Mesenchymal stem cell (in vitro differentiated cells and primary cell): ENCODE data around the gene TAS2R16.
"Not testable (repeated sequence)": the region's sequence is repeated elsewhere in the genome, so short reads cannot be mapped to it uniquely, and the experiment has no call there.

Source experiments
- DNase-seq: peaks from one replicate; pipeline ENCODE4 v3.0.0-alpha.2; 2013
- H2AFZ ChIP-seq: one replicate; pipeline ENCODE4 v1.6.1; 2013; ENCODE audit warnings: low read depth, mild to moderate bottlenecking, control low read depth, inconsistent platforms, low read length, moderate library complexity
- H2AK5ac ChIP-seq: 2 replicates; pipeline ENCODE4 v1.6.1; 2013; ENCODE audit warnings: low read length, moderate library complexity, mild to moderate bottlenecking, inconsistent platforms; ENCODE audit not compliant: severe bottlenecking
- H2BK120ac ChIP-seq: one replicate; pipeline ENCODE4 v1.6.1; 2013; ENCODE audit warnings: low read depth, mild to moderate bottlenecking, inconsistent platforms, low read length, moderate library complexity
- H2BK12ac ChIP-seq, 2 experiments: one replicate each; pipeline ENCODE4 v1.6.1; 2013; ENCODE audit warnings: inconsistent platforms in 2 of 2, low read length in 2 of 2, mild to moderate bottlenecking in 2 of 2, moderate library complexity in 2 of 2, control low read depth in 1 of 2
- H2BK15ac ChIP-seq: one replicate; pipeline ENCODE4 v1.6.1; 2013; ENCODE audit warnings: mild to moderate bottlenecking, low read depth, inconsistent platforms; ENCODE audit not compliant: poor library complexity, severe bottlenecking
- H2BK5ac ChIP-seq: 2 replicates; pipeline ENCODE4 v1.6.1; 2013; ENCODE audit warnings: low read depth, mild to moderate bottlenecking, low read length, control low read depth, inconsistent platforms; ENCODE audit not compliant: poor library complexity, severe bottlenecking
- H3K14ac ChIP-seq, 2 experiments: one replicate each; pipeline ENCODE4 v1.6.1; 2013; ENCODE audit warnings: inconsistent platforms in 2 of 2, low read length in 2 of 2, control low read depth in 1 of 2, mild to moderate bottlenecking in 1 of 2, moderate library complexity in 1 of 2
- H3K18ac ChIP-seq, 2 experiments: one replicate each; pipeline ENCODE4 v1.6.1; 2013; ENCODE audit warnings: inconsistent platforms in 2 of 2, low read length in 2 of 2, control low read depth in 1 of 2, low read depth in 1 of 2, mild to moderate bottlenecking in 1 of 2
- H3K23ac ChIP-seq, 2 experiments: one replicate each; pipeline ENCODE4 v1.6.1; 2013; ENCODE audit warnings: inconsistent platforms in 2 of 2, low read length in 2 of 2, mild to moderate bottlenecking in 2 of 2, moderate library complexity in 2 of 2, control low read depth in 1 of 2
- H3K27ac ChIP-seq: 2 replicates; pipeline ENCODE4 v1.5.1; 2013; ENCODE audit warnings: mild to moderate bottlenecking, moderate library complexity, low read length, control low read depth, inconsistent platforms; ENCODE audit not compliant: poor library complexity, severe bottlenecking
- H3K27me3 ChIP-seq, 2 experiments: 2 replicates each; pipeline versions ENCODE4 v1.6.1 to v1.7.0; 2013; ENCODE audit warnings: low read length in 2 of 2, mild to moderate bottlenecking in 2 of 2, moderate library complexity in 2 of 2, control low read depth in 1 of 2, inconsistent platforms in 1 of 2; ENCODE audit not compliant: control insufficient read depth in 1 of 2, insufficient read depth in 1 of 2
- H3K36me3 ChIP-seq, 2 experiments: 2 replicates each; pipeline versions ENCODE4 v1.6.1 to v1.7.0; 2013; ENCODE audit warnings: low read length in 2 of 2, control low read depth in 1 of 2, inconsistent platforms in 1 of 2, low read depth in 1 of 2, mild to moderate bottlenecking in 1 of 2; ENCODE audit not compliant: insufficient read depth in 2 of 2, control insufficient read depth in 1 of 2
- H3K4ac ChIP-seq, 2 experiments: one replicate each; pipeline ENCODE4 v1.6.1; 2013; ENCODE audit warnings: inconsistent platforms in 2 of 2, low read length in 2 of 2, mild to moderate bottlenecking in 2 of 2, moderate library complexity in 2 of 2, control low read depth in 1 of 2, low read depth in 1 of 2
- H3K4me1 ChIP-seq: 2 replicates; pipeline ENCODE4 v1.6.1; 2013; ENCODE audit warnings: low read depth, low read length, control low read depth; ENCODE audit not compliant: control insufficient read depth, insufficient read depth
- H3K4me2 ChIP-seq: 2 replicates; pipeline ENCODE4 v1.6.1; 2013; ENCODE audit warnings: low read length, mild to moderate bottlenecking, inconsistent platforms; ENCODE audit not compliant: poor library complexity, severe bottlenecking
- H3K4me3 ChIP-seq, 2 experiments: 2 replicates each; pipeline versions ENCODE4 v1.5.1 to v1.7.0; 2013; ENCODE audit warnings: low read length in 2 of 2, mild to moderate bottlenecking in 2 of 2, control low read depth in 1 of 2, low read depth in 1 of 2; ENCODE audit not compliant: insufficient read depth in 1 of 2
- H3K79me1 ChIP-seq: replicated peaks from 2 replicates; pipeline ENCODE4 v1.6.1; 2013; ENCODE audit warnings: mild to moderate bottlenecking, control low read depth, low read length, inconsistent platforms; ENCODE audit not compliant: poor library complexity, severe bottlenecking
- H3K9ac ChIP-seq: 2 replicates; pipeline ENCODE4 v1.7.0; 2013; ENCODE audit warnings: mild to moderate bottlenecking, low read length, moderate library complexity
- H3K9me3 ChIP-seq: 2 replicates; pipeline ENCODE4 v1.7.0; 2013; ENCODE audit warnings: mild to moderate bottlenecking, low read length; ENCODE audit not compliant: control insufficient read depth
- H4K8ac ChIP-seq: one replicate; pipeline ENCODE4 v1.6.1; 2013; ENCODE audit warnings: inconsistent platforms, mild to moderate bottlenecking, low read length, moderate library complexity
- H4K91ac ChIP-seq: one replicate; pipeline ENCODE4 v1.6.1; 2013; ENCODE audit warnings: mild to moderate bottlenecking, low read length, inconsistent platforms
- WGBS: methylation state at CpG from one replicate; pipeline ENCODE4 v1.1.7; 2013; ENCODE audit warnings: mixed read lengths; 5-methylcytosine and 5-hydroxymethylcytosine counted together

The TAS2R16 gene

GRCh38 chr7:122970740-122971725 lies 24.5 kb downstream of the TAS2R16 start:
- Histone ChIP-seq H2BK5ac (no peak overlapping the region), H3K4me1 (peaks cover 1% of the 10 kb centered on the region), H3K4me3 (no peak overlapping the region), H3K23ac (no peak overlapping the region), H2BK15ac (no peak overlapping the region), H3K14ac (no peak overlapping the region), H2BK12ac (no peak overlapping the region), H3K9me3 (no peaks in the 10 kb centered on the region), H3K27ac (no peak overlapping the region), H4K8ac (no peak overlapping the region), H2BK120ac (no peak overlapping the region), H2AK5ac (no peak overlapping the region), H4K91ac (no peak overlapping the region), H3K9ac (no peak overlapping the region), H3K4ac (no peak overlapping the region), H3K79me1 (no peaks in the 10 kb centered on the region), H3K18ac (no peak overlapping the region), H3K27me3 (no peaks in the 10 kb centered on the region), H2AFZ (no peak overlapping the region), H3K36me3 (no peaks in the 10 kb centered on the region), H3K4me2 (no peak overlapping the region)
- WGBS = 60% methylated on average over 4 of the region's 6 CpGs
- no peak for DNase-seq

GRCh38 chr7:122968389-122968788 lies 27.1 kb downstream of the TAS2R16 start:
- no peak overlapping the region for H4K91ac ChIP-seq
- no peak overlapping the region for H3K18ac ChIP-seq
- no peaks in the 10 kb centered on the region for H3K27me3 ChIP-seq
- no peak overlapping the region for H2BK120ac ChIP-seq
- H2BK5ac ChIP-seq = no peak overlapping the region
- 77% methylated on average over 4 of the region's 4 CpGs for WGBS
- no peaks in the 10 kb centered on the region for H3K9me3 ChIP-seq
- no peak overlapping the region for H3K14ac ChIP-seq
- H3K9ac ChIP-seq = no peak overlapping the region
- no peak overlapping the region for H3K4me2 ChIP-seq
- H3K4ac ChIP-seq = no peak overlapping the region
- H3K23ac ChIP-seq = no peak overlapping the region
- peaks cover 1% of the 10 kb centered on the region for H3K4me1 ChIP-seq
- H2AK5ac ChIP-seq = no peak overlapping the region
- no peaks in the 10 kb centered on the region for H3K36me3 ChIP-seq
- no peak overlapping the region for H4K8ac ChIP-seq
- no peak overlapping the region for H2AFZ ChIP-seq
- no peaks in the 10 kb centered on the region for H3K79me1 ChIP-seq
- no peak overlapping the region for H2BK15ac ChIP-seq
- no peak overlapping the region for H3K27ac ChIP-seq
- no peak overlapping the region for H3K4me3 ChIP-seq
- DNase-seq = no peak
- no peak overlapping the region for H2BK12ac ChIP-seq

- no peak overlapping the region for H2BK15ac ChIP-seq
- H3K9ac ChIP-seq = no peak overlapping the region
- no peak for DNase-seq
- H2BK120ac ChIP-seq = no peak overlapping the region
- H3K9me3 ChIP-seq = no peaks in the 10 kb centered on the region
- no peak overlapping the region for H3K4ac ChIP-seq
- no peak overlapping the region for H4K8ac ChIP-seq
- H3K23ac ChIP-seq = no peak overlapping the region
- H3K18ac ChIP-seq = no peak overlapping the region
- no peaks in the 10 kb centered on the region for H3K36me3 ChIP-seq
- H2BK5ac ChIP-seq = no peak overlapping the region
- H4K91ac ChIP-seq = no peak overlapping the region
- H3K79me1 ChIP-seq = no peaks in the 10 kb centered on the region
- H3K14ac ChIP-seq = no peak overlapping the region
- H3K27ac ChIP-seq = peak overlapping the region; percentile 65
- H3K4me3 ChIP-seq = no peak overlapping the region
- peaks cover 1% of the 10 kb centered on the region for H3K4me1 ChIP-seq
- no peak overlapping the region for H2AFZ ChIP-seq
- WGBS = no CpG with 5 or more reads among the region's 2 CpGs
- no peaks in the 10 kb centered on the region for H3K27me3 ChIP-seq
- no peak overlapping the region for H3K4me2 ChIP-seq
- H2BK12ac ChIP-seq = no peak overlapping the region
- no peak overlapping the region for H2AK5ac ChIP-seq
Measured at GRCh38 chr7:122965306-122965705, 30.2 kb downstream of the TAS2R16 start.

GRCh38 chr7:122953678-122954077 lies 41.8 kb downstream of the TAS2R16 start:
- H3K23ac ChIP-seq, H3K27me3 ChIP-seq, H3K4me1 ChIP-seq, H2BK12ac ChIP-seq, H2AK5ac ChIP-seq, H4K8ac ChIP-seq, H2AFZ ChIP-seq, H3K79me1 ChIP-seq, H4K91ac ChIP-seq, H3K4me2 ChIP-seq, H3K14ac ChIP-seq, H3K18ac ChIP-seq, H3K4ac ChIP-seq, H3K9ac ChIP-seq, H2BK120ac ChIP-seq, H3K27ac ChIP-seq, H2BK15ac ChIP-seq, H3K36me3 ChIP-seq, H3K4me3 ChIP-seq, H3K9me3 ChIP-seq, H2BK5ac ChIP-seq, DNase-seq: not testable (repeated sequence)
- WGBS = 80% methylated on average over 1 of the region's 2 CpGs
